ENCODE data around the gene STYXL1. TPM values are rescaled to one million over a fixed set of nuclear protein-coding genes. Genes with fewer than 3 reads are reported as not detected.
"Not testable (repeated sequence)": the region's sequence is repeated elsewhere in the genome, so short reads cannot be mapped to it uniquely, and the experiment has no call there.

STYXL1 gene
- total and polyA plus RNA-seq, 2 experiments from 2014 or later, result 42.5 to 54.7 TPM

DNA sequence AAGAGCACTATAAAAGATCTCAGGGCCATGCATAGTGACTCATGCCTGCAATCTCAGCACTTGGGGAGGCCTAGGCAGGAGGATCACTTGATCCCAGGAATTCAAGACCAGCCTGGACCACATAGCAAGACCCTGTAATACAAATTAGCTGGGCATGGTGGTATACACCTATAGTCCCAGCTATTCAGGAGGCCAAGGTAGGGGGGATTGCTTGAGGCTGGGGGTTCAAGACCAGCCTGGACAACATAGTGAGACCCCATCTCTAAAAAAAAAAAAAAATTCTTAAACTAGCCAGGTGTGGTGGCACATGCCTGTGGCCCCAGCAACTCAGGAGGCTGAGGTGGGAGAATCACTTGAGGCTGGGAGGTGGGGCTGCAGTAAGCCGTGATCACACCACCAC, 15.8 kb downstream of the STYXL1 start:
- H3K4me2 ChIP-seq (ENCODE audit: unreplicated experiment), result no peak overlapping the region
- no peaks in the 10 kb centered on the region for H3K9me3 ChIP-seq (ENCODE audit: low read depth)
- no peak for DNase-seq
- no peaks in the 10 kb centered on the region for H3K9me2 ChIP-seq (ENCODE audit: insufficient read depth)
- no peaks in the 10 kb centered on the region for H3F3A ChIP-seq (ENCODE audit: insufficient read depth)
- no peaks in the 10 kb centered on the region for H3K27me3 ChIP-seq (replicated peaks; ENCODE audit: insufficient read depth)
- no peak overlapping the region for H2AFZ ChIP-seq
- 90 to 100% methylated on average over 1 of the region's 1 CpG for WGBS, 2 experiments (ENCODE audit: low coverage in 1 of 2, low lambda C conversion rate in 2 of 2, missing lambda C conversion rate in 2 of 2)
- TF ChIP-seq EZH2 (IDR thresholded peaks at IDR 0.05; ENCODE audit: insufficient read depth, poor library complexity, severe bottlenecking) (no peak), EZH2phosphoT487 (IDR thresholded peaks at IDR 0.05; ENCODE audit: insufficient read depth, low read depth) (no peak)
- no peak overlapping the region for H3K27ac ChIP-seq
- H4K20me1 ChIP-seq (ENCODE audit: insufficient read depth), result no peaks in the 10 kb centered on the region
- no peaks in the 10 kb centered on the region for H3K36me3 ChIP-seq (ENCODE audit: low read depth)
- H3K4me3 ChIP-seq, result no peak overlapping the region
- peaks cover 17% of the 10 kb centered on the region; the same call in 1 of the 2 replicates for H3K79me2 ChIP-seq (ENCODE audit: insufficient read depth)
- in situ Hi-C loops (cut with MboI), result no loop called here
- H3K9ac ChIP-seq, result no peak overlapping the region
- peaks cover under 1% of the 10 kb centered on the region; the same call in 1 of the 2 replicates for H3K4me1 ChIP-seq (ENCODE audit: insufficient read depth)

DNA sequence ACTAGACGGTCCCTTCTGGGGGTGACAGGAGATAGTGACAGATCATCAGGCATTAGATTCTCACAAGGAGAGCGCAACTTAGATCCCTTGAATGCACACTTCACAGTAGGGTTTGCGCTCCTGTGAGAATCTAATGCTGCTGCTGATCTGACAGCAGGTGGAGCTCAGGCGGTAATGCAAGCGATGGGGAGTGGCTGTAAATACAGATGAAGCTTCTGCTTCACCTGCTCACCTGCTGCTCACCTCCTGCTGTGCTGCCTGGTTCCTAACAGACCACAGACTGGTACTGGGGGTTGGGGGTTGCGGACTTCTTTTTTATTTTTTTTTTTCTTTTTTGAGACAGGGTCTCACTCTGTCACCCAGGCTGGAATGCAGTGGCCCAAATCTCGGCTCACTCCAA, 18.1 kb downstream of the STYXL1 start:
- in situ Hi-C loops (cut with MboI); H2AFZ ChIP-seq; H3K9ac ChIP-seq; H3K79me2 ChIP-seq (ENCODE audit: insufficient read depth); H3K27ac ChIP-seq; H3K4me3 ChIP-seq; H3K4me2 ChIP-seq (ENCODE audit: unreplicated experiment); H3K9me2 ChIP-seq (ENCODE audit: insufficient read depth); H3K4me1 ChIP-seq (ENCODE audit: insufficient read depth); H4K20me1 ChIP-seq (ENCODE audit: insufficient read depth); H3K9me3 ChIP-seq (ENCODE audit: low read depth); H3F3A ChIP-seq (ENCODE audit: insufficient read depth); DNase-seq; H3K36me3 ChIP-seq (ENCODE audit: low read depth); H3K27me3 ChIP-seq (replicated peaks; ENCODE audit: insufficient read depth): not testable (repeated sequence)
- 95 to 98% methylated on average over 7 of the region's 7 CpGs for WGBS, 2 experiments (ENCODE audit: low coverage in 1 of 2, low lambda C conversion rate in 2 of 2, missing lambda C conversion rate in 2 of 2)

DNA sequence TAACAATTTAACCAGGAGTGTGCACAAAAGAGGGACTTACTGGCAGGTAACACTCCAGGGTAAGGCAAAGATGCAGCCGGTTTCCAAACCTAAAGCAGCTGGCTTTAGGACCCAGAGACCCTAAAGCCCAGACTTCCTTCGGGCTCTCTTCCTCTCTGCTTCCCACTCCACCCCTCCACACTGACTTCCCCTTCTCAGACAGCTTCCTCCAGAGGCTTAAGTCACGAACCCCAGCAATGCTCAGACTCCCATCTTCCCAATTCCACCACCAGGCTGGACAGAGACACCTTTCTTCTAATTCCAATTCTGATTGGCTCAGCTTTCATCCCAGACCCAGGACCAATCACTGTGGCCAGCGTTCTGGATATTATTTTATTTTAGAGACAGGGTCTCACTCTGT, 24.8 kb downstream of the STYXL1 start:
- Histone ChIP-seq H3K9me2 (ENCODE audit: insufficient read depth) (no peaks in the 10 kb centered on the region), H3K4me3 (no peak overlapping the region), H3K4me2 (ENCODE audit: unreplicated experiment) (no peak overlapping the region), H3K4me1 (ENCODE audit: insufficient read depth) (no peaks in the 10 kb centered on the region), H3K36me3 (ENCODE audit: low read depth) (no peaks in the 10 kb centered on the region; the same call in 1 of the 2 replicates), H2AFZ (no peak overlapping the region), H3K27me3 (replicated peaks; ENCODE audit: insufficient read depth) (no peaks in the 10 kb centered on the region), H3K9ac (no peak overlapping the region), H3K9me3 (ENCODE audit: low read depth) (no peaks in the 10 kb centered on the region), H4K20me1 (ENCODE audit: insufficient read depth) (no peaks in the 10 kb centered on the region), H3F3A (ENCODE audit: insufficient read depth) (no peaks in the 10 kb centered on the region), H3K27ac (no peak overlapping the region), H3K79me2 (ENCODE audit: insufficient read depth) (no peaks in the 10 kb centered on the region)
- in situ Hi-C loops (cut with MboI), result no loop called here
- TF ChIP-seq EZH2 (IDR thresholded peaks at IDR 0.05; ENCODE audit: insufficient read depth, poor library complexity, severe bottlenecking) (no peak), EZH2phosphoT487 (IDR thresholded peaks at IDR 0.05; ENCODE audit: insufficient read depth, low read depth) (no peak)
- WGBS, 2 experiments (ENCODE audit: low coverage in 1 of 2, low lambda C conversion rate in 2 of 2, missing lambda C conversion rate in 2 of 2), result 41 to 61% methylated on average over 4 of the region's 4 CpGs
- DNase-seq, result no peak

DNA sequence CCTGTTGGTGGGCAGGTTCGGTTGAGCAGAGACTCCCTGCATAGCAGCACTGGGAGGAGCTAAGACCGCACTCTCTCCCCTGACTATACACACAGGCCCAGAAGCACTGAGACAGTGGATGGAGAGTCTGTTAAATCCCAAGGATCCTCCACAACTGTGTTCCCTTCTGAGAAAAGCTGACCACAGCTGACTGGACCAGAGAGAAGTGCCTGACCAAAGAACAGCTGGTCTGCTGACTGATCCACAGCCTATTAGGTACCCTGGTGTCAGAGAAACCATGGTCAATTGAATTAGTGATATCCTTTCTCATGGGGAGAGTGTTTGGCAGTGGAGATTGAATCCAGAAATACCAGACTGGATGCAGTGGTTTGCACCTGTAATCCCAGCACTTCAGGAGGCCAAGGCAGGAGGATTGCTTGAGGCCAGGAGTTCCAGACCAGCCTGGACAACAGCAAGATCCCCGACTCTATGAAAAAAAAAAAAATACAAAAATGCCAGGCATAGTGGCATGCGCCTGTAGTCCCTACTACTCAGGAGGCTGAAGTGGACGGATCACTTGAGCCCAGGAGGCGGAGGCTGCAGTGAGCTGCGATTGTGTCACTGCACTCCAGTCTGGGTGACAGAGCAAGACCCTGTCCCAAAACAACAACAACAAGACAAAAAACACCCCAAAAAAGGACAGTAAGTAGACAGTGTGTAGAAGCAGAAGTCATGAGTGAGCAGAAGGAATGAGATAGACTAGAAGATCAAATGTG, 25.6 kb downstream of the STYXL1 start:
- Histone ChIP-seq H3K27me3 (replicated peaks; ENCODE audit: insufficient read depth) (no peaks in the 10 kb centered on the region), H3F3A (ENCODE audit: insufficient read depth) (no peaks in the 10 kb centered on the region), H3K4me3 (no peak overlapping the region), H3K9ac (no peak overlapping the region), H4K20me1 (ENCODE audit: insufficient read depth) (no peaks in the 10 kb centered on the region), H3K4me1 (ENCODE audit: insufficient read depth) (no peaks in the 10 kb centered on the region), H3K36me3 (ENCODE audit: low read depth) (no peaks in the 10 kb centered on the region; the same call in 1 of the 2 replicates), H3K79me2 (ENCODE audit: insufficient read depth) (no peaks in the 10 kb centered on the region), H3K9me3 (ENCODE audit: low read depth) (no peaks in the 10 kb centered on the region), H3K4me2 (ENCODE audit: unreplicated experiment) (no peak overlapping the region), H3K27ac (no peak overlapping the region), H3K9me2 (ENCODE audit: insufficient read depth) (no peaks in the 10 kb centered on the region), H2AFZ (no peak overlapping the region)
- TF ChIP-seq EZH2phosphoT487 (IDR thresholded peaks at IDR 0.05; ENCODE audit: insufficient read depth, low read depth) (no peak), EZH2 (IDR thresholded peaks at IDR 0.05; ENCODE audit: insufficient read depth, poor library complexity, severe bottlenecking) (no peak)
- 92 to 94% methylated on average over 7 of the region's 7 CpGs for WGBS, 2 experiments (ENCODE audit: low coverage in 1 of 2, low lambda C conversion rate in 2 of 2, missing lambda C conversion rate in 2 of 2)
- no peak for DNase-seq
- in situ Hi-C loops (cut with MboI), result no loop called here

Data from GM23248 (cell line).